IPS DF 19.7 (cell line): ENCODE data around the gene ATP7B.
"Not testable (repeated sequence)": the region's sequence is repeated elsewhere in the genome, so short reads cannot be mapped to it uniquely, and the experiment has no call there.

Experiments
- DNase-seq: peaks from one replicate; pipeline ENCODE4 v3.0.0-alpha.2; 2013; ENCODE audit warnings: low read depth, low spot score

Gene ATP7B

DNA sequence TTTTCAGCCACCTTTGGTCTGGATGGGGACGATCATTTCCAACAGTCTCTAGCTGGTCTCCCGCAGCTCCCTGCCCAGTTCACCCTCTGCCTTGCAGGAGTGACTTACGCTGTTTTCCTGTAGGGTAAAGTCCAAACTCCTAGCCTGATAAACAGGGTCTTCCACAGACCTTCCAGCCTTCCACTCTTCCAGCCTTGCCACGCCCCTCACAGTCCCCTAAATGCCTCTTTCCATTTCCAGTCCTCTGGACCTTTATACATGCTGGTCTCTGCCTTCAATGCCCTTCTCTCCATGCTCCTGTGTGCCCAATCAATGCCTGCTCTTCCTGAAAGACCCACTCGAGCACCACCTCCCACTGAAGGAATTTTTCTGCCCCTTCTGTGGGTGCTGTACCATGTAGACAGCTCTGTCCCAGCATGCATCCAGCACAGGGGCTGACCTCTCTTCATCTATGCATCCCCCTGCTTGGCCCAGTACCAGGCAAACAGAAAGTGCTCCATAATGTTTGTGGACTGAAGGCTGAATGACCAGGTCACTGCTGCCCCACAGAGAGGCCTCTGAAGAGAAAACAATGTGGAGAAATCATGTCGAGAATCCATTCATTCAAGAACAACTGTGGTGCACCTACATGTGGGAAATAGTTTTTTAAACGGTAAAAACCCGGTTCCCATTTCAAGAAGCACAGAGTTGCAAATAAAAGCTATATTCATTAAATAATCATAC lies 4.6 kb downstream of the ATP7B start:
- DNase-seq: no peak

DNA sequence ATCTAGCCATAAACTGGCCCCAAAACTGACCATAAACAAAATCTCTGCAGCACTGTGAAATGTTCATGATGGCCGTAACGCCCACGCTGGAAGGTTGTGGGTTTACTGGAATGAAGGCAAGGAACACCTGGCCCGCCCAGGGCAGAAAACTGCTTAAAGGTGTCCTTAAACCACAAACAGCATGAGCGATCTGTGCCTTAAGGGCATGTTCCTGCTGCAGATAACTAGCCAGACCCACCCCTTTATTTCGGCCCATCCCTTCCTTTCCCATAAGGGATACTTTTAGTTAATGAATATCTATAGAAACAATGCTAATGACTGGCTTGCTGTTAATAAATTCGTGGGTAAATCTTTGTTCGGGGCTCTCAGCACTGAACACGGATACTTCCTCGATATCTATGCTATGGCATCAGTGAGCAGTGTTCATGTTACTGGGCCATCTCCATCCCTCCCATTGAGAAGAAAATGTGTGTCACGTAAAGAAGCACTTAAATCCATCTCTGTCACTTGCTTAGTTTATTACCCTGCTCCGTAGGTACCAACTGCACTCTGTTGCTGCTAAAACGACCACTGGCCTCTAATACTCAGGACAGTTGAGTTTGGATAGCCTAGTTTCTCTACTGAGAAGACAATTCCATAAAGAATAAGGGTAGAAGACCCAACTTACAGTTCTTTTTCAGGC lies 5.3 kb downstream of the ATP7B start:
- DNase-seq: no peak

DNA sequence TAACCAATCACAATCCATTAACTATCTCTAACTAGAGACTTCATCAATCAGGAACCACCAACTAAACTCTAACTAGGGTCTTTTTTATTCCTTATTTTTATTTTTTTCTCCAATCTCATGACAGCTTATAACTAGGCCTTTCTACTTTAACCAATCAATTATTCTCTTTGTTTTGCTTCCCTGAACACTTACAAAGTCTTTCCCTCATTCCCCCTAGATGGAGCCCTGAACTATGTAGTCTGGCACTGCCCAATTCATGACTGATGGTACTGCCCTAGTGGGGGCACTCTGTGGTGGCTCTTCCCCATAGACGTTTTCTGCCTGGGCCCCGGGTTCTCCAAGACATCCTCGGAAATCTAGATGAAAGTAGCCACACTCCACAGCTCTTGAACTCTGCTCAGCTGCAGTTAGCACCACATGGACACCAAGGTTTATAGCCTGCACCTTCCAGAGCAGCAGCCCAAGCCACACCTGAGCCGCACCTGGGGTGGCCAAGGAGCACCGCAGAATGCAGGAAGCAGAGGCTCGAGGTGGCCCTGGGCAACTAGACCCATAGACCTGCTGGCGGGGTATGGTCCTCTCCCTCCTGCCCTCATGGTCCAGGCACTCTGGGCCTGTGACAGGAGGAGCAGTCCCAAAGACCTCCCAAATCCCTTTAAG lies 6.6 kb downstream of the ATP7B start:
- DNase-seq: no peak

DNA sequence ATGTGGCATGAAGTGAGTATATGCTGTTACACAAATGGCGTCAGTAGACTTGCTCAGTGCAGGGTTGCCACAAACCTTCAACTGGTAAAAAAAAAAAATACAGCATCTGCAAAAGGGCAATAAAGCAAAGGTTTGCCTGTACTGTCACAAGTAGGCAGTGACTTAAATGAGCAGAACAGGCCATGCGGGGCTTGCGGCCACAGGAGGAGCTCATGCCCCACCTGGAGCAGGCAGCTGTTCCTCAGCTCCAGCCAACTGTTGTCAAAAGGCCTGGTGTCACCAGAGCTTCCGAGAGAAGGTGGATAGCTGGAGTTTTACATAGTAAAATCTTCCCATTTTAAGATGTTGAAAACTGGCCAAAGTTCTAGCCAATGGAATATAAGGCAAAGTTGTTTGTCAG lies 7.7 kb downstream of the ATP7B start:
- no peak for DNase-seq

DNA sequence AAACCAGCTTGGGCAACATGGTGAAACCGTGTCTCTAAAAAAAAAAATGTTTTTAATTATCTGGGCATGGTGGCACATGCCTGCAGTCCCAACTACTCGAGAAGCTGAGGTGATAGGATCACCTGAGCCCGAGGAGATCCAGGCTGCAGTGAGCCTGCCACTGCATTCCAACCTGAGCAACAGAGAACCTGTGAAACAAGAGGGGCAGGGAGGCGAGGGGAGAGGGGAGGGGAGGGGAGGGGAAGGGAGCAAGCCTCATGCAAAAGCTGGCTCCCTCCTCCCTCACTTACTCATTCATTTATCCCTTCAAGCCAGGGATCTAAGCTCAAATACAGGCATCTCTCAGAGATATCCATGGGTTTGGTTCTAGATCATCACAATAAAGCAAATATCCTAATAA lies 8.9 kb downstream of the ATP7B start:
- DNase-seq: no peak

DNA sequence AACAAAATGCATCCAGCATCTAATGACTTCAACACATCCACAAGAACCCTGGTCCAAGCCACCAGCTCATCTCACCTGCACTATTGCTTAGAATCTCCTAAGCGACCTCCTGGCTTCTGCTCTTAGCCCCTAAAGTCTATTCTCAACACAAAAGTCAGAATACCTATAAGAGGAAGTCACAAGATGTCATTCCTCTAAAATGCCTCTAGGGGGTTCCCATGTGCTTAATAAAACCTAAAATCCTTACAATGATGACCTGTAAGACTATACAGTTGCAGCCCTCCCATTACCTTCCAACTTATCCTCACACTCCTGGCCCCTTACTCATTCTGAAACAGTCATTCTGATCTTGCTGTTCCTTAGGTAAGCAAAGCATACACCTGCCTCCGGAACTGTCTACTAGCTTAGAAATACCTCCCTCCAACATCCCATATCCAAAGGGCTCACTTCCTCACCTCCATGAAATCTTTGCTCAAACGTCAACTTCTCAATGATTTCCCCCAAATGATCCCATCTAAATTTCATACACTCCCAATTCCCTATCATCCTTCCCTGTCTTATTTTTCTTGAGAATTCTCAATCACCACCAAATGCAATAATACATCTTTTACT lies 10.0 kb downstream of the ATP7B start:
- DNase-seq: no peak

DNA sequence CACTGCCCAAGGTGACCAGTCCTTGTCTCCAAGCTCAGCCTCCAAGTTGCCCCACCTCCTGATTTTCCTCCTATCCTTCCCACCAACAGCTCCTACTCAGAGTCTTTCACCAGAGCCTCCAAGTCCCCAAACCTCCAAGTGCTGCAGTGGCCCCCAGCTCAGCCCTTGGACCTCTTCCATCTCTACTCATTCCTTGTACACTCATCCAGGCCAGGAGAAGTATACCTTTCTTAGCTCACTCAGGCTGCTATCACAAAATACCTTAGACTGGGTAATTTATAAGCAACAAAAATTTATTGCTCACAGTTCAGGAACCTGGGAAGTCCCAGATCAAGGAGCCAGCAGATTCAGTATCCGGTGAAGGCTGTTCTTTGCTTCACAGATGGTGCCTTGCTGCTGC lies 11.3 kb downstream of the ATP7B start:
- no peak for DNase-seq

DNA sequence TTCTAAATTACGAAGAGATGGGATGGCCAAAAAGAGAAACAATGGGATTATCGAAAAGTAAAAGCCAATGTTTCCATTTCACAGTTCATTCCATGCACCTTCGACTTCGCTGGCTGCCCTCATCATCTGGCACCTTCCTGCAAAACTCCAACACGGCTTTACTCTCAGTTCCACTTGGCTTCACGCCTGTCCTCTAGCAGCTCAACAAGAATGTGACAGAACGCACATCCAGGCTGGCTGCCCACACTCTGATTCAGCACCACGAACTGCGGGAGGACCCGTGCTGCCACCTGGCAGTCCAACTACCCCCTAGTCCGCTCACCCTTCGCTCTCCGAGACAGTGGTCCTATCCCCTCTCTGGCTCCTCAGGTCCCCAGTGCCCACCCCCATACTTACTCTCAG lies 11.7 kb downstream of the ATP7B start:
- no peak for DNase-seq

DNA sequence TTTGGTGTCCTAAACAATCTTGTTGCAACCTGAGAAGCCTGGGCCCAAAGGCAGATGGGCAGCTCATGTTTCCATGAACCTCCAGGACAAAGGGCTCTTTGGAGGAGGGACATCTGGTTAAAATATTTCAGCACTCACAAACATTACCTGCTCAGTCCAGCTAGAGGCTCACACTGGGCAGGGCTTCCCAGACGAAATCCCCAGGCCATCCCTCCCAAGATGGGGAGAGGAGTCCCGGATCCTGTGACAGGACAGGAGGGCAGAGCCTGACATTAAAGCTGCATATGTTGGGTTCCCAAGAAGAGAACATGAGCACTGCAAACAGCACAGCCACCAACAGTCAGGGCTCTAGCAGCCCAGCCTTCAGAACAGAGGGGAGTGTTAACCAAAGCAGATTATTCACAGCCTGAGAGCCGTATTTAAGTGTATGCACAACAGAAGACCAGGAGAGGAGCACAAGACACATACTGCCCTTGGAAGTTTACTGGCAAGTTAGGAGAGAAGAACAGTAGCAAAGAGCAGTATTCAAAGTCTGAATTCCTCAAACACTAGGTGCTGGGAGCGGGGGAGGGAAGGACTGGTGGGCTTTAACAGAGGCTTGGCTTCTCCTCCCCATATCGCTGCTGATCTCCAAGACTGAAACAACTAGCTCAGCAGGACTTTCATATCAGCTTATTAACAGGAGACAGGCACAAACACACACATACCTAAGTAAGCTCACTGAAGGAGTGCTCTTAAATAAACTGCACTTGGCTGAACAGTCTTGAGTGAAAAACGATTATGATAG lies 12.3 kb downstream of the ATP7B start:
- no peak for DNase-seq

DNA sequence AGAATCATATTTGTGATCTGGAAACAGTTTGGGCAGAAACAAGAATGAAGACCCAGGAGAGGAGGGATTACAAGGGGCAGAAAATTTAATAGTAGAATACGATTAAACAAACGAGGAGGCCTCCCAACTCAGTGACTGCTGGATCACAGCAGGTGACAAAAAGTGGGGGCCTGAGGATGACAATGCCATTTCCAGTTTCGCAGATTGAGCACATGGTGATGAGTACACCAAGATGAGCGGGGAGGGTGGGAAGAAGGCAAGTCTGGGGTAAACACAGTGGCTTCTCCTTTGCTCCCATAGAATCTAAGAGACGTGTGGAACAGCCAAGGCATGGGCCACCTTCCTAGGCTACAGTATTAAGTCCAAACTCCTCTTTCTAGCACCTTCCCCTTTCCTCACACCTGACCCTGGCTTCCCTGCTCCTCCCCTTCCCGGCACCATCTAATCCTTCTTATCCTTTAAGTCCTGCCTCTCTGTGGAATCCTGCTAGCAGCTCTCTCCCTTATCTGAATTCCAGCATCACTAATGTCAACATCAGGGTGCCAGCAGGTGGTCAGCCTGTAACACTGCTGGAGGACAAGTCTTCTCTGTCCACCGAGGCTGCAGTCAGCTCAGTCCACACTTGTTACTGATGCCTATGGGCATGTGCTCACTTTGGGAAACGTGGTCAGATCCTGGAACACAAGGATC lies 13.5 kb downstream of the ATP7B start:
- DNase-seq: no peak

DNA sequence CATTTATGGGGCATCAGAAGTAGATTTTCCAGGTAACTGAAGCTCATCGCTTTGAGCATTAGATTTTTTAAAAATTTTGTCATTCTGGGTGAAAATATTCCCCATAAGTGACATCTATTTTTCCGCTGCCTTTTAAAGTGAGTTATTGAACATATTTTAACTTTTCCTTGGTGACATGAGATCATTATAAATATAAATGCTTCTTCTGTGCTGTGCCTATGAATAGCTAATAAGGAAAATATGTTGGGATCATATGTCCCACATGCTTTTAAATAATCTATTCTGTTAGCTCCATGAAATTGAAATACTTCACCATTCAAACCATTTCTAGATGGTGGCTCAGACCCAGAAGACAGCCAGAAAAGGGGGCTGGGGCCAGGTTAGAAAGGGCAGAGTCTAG lies 14.1 kb downstream of the ATP7B start:
- DNase-seq: no peak

DNA sequence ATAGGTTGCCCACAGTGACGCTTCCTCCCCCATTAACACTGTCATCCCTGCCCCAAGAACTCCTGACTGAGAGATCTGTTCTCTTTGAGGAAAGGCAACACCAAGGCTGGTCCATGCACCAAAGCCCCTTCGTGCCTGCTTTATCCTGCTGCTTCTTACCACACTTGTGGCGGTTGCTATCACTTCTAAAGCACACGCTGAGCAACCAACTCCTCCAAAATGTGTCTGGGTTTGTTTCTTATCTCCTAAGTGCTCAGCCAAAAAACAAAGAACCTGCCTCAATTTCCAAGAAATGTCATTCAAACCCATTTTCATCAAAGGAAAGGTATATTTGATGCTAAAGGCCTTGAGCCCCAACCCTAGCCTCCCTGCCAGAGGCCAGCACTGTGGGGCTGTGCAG lies 14.6 kb downstream of the ATP7B start:
- no peak for DNase-seq

DNA sequence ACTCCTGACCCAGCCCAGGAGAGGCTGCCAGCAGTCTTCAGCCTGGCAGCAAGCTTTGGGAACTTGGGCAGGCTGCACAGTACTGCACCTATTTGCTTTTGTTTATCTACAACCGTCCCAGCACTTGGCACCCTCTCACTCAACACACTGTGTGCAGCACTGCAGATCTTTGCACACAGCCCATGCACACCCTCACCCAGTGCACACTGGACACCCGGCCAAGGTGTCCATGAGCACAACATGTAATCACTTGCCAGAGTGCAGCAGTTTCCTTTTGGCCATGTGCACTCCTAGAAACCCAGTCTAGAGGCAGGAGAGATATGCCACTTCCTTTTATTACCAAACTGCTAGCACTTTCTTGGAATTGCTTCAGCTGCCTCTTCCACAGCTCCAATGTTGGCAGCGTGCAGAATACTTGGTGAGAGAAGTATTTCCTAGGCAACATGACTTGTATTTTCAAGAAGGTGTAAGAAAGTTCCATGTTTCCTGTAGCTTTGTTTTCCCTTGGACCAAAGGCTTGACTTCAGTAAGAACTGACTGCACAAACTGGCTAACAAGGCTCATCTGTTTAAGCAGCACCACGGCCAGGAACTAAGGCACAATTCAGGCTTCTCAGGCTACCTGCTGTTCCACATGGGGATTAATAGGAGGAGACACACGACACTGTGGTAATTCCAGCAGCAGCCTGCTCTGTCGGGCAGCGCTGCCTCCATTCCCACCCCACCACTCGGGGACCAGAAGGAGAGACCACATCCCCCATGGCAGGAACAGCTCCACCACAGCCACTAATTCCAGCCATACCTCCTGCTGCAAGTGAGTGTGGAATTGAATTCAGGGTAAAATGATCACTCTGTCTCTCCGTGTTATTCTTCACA lies 15.3 kb downstream of the ATP7B start:
- no peak for DNase-seq

DNA sequence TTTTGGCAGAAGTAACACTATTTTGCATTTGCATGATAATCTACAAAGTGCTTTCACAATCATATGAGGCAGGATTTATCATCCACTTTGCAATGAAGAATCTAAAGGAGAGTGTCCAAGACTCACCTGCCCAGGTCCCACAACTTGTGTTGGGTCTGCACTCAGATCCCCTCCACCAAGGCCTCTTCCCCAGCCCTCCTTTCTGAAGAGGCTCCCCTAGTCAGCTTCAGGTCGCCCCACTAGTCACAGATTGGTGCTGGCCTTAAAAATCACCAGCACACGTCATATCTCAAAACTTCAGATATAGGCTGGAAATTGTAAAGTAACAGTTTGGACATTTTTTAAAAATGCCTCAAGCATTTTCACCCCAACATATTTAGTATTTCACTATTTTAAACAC lies 17.5 kb downstream of the ATP7B start:
- no peak for DNase-seq

DNA sequence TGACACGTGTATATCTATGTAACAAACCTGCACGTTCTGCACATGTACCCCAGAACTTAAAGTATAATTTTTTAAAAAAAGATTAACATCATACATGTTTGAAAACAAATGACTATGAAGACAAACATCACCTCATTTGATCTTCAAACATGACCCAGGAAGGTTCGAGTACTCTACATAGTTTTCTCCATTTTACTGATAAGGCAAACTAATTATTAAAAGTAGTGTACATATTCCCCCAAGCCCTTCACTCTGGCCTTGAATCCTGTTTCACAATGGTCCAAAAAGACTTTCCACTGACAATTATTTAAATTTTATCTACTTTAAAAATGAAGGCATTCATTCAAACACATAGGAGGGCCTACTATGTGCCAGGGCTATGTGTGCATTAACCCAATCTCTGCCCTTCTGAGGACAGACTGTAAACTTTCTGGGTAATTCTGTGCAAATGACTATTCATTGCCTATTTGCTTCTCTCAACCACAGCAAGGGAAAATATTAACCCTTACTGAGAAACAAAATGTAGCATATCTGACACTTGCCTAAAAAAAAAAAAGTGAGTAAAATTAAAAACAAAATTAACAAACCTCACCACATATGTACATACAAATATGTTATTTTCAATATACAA lies 22.1 kb downstream of the ATP7B start:
- no peak for DNase-seq

DNA sequence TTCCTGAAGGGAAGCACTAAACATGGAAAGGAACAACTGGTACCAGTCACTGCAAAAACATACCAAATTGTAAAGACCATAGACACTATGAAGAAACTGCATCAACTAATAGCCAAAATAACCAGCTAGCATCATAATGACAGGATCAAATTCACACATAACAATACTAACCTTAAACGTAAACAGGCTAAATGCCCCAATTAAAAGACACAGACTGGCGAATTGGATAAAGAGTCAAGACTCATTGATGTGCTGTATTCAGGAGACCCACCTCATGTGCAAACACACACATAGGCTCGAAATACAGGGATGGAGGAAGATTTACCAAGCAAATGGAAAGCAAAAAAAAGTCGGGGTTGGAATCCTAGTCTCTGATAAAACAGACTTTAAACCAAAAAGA lies 26.3 kb downstream of the ATP7B start:
- DNase-seq: not testable (repeated sequence)

DNA sequence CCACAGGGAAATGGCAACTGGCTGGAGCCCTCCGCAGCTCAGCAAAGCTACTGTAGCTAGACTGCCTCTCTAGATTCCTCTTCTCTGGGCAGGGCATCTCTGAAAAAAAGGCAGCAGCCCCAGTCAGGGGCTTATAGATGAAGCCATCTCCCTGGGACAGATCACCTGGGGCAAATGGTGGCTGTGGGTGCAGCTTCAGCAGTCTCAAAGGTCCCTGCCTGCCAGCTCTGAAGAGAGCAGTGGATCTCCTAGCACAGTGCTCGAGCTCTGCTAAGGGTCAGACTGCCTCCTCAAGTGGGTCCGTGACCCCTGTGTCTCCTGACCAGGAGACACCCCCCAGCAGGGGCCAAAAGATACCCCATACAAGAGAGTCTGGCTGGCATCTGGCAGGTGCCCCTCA lies 28.0 kb downstream of the ATP7B start:
- not testable (repeated sequence) for DNase-seq

DNA sequence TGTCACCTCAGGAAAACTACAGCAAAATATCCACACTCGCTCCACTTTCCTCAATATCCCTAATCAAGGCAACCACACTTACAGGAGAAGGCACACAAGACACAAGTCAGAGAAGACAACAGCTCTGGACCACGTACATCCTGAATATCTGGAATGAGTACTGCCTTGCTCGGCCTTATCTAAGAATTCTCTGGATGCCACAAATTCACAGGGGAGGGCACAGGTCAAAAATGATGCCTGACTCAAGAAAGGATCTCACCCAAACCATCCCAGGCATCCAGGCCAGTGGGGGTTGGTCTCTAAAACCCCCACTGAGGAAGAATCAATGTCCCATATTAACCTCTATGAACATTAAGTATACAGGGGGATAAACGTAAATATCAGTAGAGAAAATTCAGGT lies 29.9 kb downstream of the ATP7B start:
- no peak for DNase-seq

DNA sequence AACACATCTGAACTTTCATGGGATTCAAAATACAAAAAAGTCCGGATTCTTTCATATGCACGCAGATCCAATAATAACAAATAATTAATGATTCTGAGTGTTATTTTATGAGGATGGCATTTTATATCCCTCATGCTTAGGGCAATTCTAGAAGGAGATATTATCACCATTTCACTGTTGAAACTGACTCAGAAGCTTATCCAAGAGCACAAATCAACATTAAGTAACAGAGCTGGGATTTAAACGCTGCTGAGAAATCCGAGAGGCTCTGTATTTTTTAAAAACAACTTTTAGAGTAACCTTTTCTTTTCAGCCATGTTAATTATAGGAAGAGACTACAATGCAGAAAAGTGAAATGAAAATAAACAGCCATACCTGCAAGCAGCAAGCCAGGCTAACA lies 30.3 kb downstream of the ATP7B start:
- DNase-seq: no peak
